Activated CD4-positive, alpha-beta T cell treated with anti-CD3 and anti-CD28 coated beads for 48 hours (primary cell): Measurements from ENCODE around the gene SLC8B1.

Source experiments
- DNase-seq: peaks from one replicate; pipeline ENCODE4 v3.0.0-alpha.2; 2020

SLC8B1 gene

GRCh38 chr12:113292091-113292490, 42.8 kb downstream of the SLC8B1 start:
- DNase-seq, result no peak

GRCh38 chr12:113291586-113291985, 43.3 kb downstream of the SLC8B1 start:
- DNase-seq, result no peak

GRCh38 chr12:113290506-113290905, 44.4 kb downstream of the SLC8B1 start:
- no peak for DNase-seq

- DNase-seq, result no peak
Measured at GRCh38 chr12:113289361-113289760, 45.5 kb downstream of the SLC8B1 start.

GRCh38 chr12:113287899-113288282, 47.0 kb downstream of the SLC8B1 start:
- DNase-seq, result no peak

GRCh38 chr12:113287146-113287898, 47.6 kb downstream of the SLC8B1 start:
- no peak for DNase-seq

- no peak for DNase-seq
Measured at GRCh38 chr12:113286712-113287111, 48.2 kb downstream of the SLC8B1 start.

GRCh38 chr12:113285679-113286610, 49.0 kb downstream of the SLC8B1 start:
- no peak for DNase-seq

GRCh38 chr12:113284751-113285150, 50.2 kb downstream of the SLC8B1 start:
- DNase-seq, result no peak

- no peak for DNase-seq
Measured at GRCh38 chr12:113278633-113279032, 56.3 kb downstream of the SLC8B1 start.

GRCh38 chr12:113278141-113278540, 56.8 kb downstream of the SLC8B1 start:
- no peak for DNase-seq

- DNase-seq, result no peak
Measured at GRCh38 chr12:113277511-113277910, 57.4 kb downstream of the SLC8B1 start.

- DNase-seq, result no peak
Measured at GRCh38 chr12:113276946-113277500, 57.9 kb downstream of the SLC8B1 start.

GRCh38 chr12:113276306-113276705, 58.6 kb downstream of the SLC8B1 start:
- no peak for DNase-seq

- no peak for DNase-seq
Measured at GRCh38 chr12:113274848-113275247, 60.1 kb downstream of the SLC8B1 start.

- DNase-seq, result no peak
Measured at GRCh38 chr12:113273053-113273725, 61.7 kb downstream of the SLC8B1 start.

GRCh38 chr12:113271853-113272561, 62.9 kb downstream of the SLC8B1 start:
- peak; percentile 60 for DNase-seq

GRCh38 chr12:113271466-113271852, 63.5 kb downstream of the SLC8B1 start:
- no peak for DNase-seq

GRCh38 chr12:113270709-113271009, 64.2 kb downstream of the SLC8B1 start:
- DNase-seq, result no peak

GRCh38 chr12:113269257-113269943, 65.5 kb downstream of the SLC8B1 start:
- DNase-seq, result no peak

GRCh38 chr12:113268621-113269020, 66.3 kb downstream of the SLC8B1 start:
- no peak for DNase-seq

- DNase-seq, result no peak
Measured at GRCh38 chr12:113268136-113268535, 66.8 kb downstream of the SLC8B1 start.
